Non-pigmented ciliary epithelial cell (primary cell): Measurements from ENCODE around the gene SGO1.

Experiments
- DNase-seq: peaks from one replicate; pipeline ENCODE4 v3.0.0-alpha.2; 2010; ENCODE audit warnings: low read depth

The SGO1 gene

DNA sequence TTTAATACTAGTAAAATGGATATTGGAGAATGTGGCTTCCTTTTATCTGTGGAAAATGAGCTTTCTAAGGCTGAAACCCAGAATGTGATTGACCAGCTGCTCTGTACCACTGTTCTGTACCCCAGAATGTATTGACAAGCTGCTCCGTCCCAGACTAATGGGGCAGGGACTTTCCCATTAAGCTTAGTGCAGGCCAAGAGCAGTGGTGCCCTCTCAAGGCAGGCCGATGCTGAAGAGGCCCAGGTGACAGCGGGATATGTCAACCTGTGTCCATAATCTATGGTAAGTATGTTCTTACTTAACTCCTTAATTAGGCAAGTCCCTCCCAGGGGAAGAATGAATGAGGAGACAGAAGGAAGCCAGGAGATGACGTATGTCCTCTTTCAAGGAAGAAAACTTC is 31.1 kb downstream of the SGO1 start:
- DNase-seq = no peak

DNA sequence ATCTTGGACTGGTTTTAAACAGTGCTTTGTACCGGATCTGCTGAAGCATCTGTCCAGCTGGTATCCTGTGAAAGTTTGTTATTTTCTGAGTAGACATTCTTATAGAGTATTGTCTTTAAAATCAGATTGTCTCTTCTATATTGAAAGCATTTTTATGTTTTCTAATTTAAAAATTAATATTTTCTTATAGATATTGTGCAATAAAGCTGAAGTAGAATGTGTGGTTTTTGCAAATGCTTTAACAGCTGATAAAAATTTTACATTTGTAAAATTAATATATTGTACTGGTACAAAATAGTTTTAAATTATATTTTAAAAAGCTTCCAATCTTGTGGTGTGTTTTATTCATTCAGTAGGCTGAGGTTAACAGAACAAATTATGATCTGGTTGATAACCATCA is 31.9 kb downstream of the SGO1 start:
- DNase-seq = no peak

GRCh38 chr3:20148466-20148865 is 37.5 kb downstream of the SGO1 start:
- no peak for DNase-seq

- DNase-seq = no peak
These were observed 38.6 kb downstream of the SGO1 start for GRCh38 chr3:20147361-20147760.

- DNase-seq = no peak
These were observed 39.7 kb downstream of the SGO1 start for GRCh38 chr3:20146301-20146700.

DNA sequence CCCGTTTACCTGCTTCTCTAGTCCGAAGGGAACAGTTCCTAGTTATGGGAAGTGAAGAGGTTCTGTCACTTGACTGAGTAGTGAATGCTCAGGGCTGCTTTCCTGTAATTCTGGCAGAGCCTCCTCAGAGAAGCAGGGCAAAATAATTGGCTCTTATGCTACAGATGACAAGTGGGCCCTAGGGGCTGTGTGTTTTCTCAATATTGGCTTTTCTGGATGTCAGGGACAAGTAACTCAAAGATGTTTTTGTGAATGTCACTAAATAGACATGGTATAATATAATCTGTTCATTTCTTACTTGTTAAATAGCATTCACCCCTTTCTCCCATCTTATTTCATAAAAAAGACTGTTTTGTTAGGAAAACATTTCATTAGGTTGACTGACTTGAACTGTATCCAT is 40.1 kb downstream of the SGO1 start:
- DNase-seq = no peak

DNA sequence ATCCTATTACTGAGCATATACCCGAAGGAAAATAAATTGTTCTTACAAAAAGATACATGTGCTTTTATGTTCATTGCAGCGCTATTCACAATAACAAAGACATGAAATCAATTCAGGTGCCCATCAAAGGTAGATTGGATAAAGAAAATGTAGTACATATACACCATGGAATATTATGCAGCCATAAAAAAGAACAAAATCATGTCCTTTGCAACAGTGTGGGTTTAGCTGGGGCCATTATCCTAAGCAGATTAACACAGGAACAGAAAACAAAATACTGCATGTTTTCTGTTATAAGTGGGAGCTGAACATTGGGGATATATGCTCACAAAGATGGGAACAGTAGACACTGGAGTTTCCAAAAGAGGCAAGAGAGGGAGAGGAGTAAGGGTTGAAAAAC is 42.5 kb downstream of the SGO1 start:
- DNase-seq = no peak

- no peak for DNase-seq
These were observed 43.5 kb downstream of the SGO1 start for GRCh38 chr3:20142517-20142916.

DNA sequence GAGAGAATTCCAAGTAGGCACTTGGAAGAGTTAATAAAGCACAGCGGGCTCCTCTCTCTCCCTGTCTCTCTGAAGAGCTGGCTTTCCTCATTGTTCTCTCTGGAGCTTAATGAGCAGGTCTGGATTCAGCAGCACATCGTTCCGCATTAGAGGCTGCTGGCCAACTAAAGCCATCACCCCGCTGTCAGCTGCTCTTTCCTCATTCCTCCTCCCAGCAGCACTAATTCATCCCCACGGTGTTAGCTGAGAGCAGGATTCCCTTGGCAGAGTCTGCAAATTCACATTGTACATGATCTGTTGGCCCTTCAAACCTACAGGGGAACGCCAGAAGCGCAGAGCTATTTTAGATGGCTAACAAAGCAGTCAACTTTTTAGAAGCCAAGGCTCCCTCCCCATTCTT is 44.2 kb downstream of the SGO1 start:
- DNase-seq = no peak

GRCh38 chr3:20141316-20141715 is 44.7 kb downstream of the SGO1 start:
- no peak for DNase-seq

- DNase-seq = no peak
These were observed 45.1 kb downstream of the SGO1 start for GRCh38 chr3:20140881-20141280.

- no peak for DNase-seq
These were observed 48.4 kb downstream of the SGO1 start for GRCh38 chr3:20137647-20138046.

DNA sequence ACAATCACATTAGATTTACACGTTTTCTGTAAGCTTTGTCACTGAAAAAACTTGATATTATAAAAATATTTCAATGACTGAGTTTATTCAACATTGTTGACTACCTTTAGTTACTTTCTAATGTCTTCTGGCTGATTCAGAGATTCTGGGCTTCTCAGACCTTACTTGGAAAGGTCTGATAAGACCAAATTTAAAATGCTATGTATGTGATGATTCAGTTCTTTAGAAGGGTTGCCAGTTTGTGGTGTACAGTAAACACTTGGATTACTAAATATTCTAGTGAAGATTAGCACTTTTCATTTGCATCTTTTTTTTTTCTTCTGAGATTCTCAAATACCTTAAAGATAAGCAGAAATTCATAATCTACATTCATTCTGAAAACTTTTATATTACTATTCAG is 49.8 kb downstream of the SGO1 start:
- DNase-seq = no peak

DNA sequence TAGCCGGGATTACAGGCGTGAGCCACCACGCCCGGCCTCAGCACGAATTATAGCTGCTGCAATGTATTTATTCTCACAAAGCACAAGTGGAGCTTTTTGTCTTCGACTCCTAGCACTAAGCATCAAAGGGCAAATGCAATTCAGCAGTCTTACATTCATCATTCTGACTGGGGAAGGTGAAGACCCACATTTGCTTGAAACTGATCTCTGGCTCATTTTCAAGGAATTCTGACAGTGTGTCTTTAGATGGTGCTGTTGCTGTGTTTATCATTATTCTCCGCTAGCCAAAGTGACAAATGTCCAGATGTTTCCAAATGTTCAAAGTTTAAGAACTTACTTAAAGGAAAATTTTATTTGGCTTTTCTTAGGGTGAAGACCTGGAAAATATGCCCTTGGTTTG is 55.9 kb downstream of the SGO1 start:
- no peak for DNase-seq

GRCh38 chr3:20128358-20128757 is 57.6 kb downstream of the SGO1 start:
- no peak for DNase-seq

GRCh38 chr3:20125897-20126296 is 60.1 kb downstream of the SGO1 start:
- DNase-seq = no peak

- no peak for DNase-seq
These were observed 60.7 kb downstream of the SGO1 start for GRCh38 chr3:20125289-20125688.

DNA sequence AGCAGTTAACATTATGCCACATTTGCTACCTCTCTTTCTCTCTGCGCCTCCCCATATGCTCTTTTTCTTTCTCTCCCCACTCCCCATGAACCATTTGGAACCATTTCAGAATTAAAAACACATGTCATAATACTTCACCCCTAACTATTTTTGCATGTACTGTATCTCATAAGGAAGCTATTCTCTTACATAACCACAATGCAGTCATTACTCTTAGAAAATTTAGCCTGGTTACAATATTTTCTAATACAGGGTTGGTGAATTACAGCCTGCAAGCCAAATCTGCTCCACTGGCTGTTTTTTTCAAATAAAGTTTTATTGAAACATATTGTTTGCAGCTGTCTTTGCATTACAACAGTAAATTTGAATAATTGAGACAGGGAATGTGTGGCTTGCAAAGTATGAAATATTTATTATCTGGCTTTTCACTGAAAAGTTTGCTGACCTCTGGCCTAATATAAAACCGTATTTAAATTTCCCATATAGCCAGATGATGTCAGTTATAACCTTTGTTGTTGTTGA is 62.8 kb downstream of the SGO1 start:
- no peak for DNase-seq

- DNase-seq = no peak
These were observed 64.9 kb downstream of the SGO1 start for GRCh38 chr3:20121088-20121487.
